Activated naive CD4-positive, alpha-beta T cell treated with anti-CD3 and anti-CD28 coated beads, Interleukin-2, amount 10 ng/mL, durations not matched to agents 7 days and 5 days (primary cell): ENCODE measurements around the gene SLC4A8.
"Not testable (repeated sequence)": the region's sequence is repeated elsewhere in the genome, so short reads cannot be mapped to it uniquely, and the experiment has no call there.

Source experiments
- CTCF ChIA-PET: fragments of 350-600 bp; sonication (Branson Sonifier 250); formaldehyde crosslinking; loops from one replicate; lab custom pipeline; 2021; ENCODE audit warnings: antibody characterized with exemption; lab: Charles Lee
- DNase-seq: peaks from one replicate; pipeline ENCODE4 v3.0.0-alpha.2; 2020
- H3K27ac Mint-ChIP-seq: one replicate; pipeline ENCODE4 v1.8.0; 2021; ENCODE audit warnings: mild to moderate bottlenecking, moderate library complexity, mixed read lengths
- H3K27me3 Mint-ChIP-seq: one replicate; pipeline ENCODE4 v1.8.0; 2021; ENCODE audit warnings: mild to moderate bottlenecking, mixed read lengths
- H3K36me3 Mint-ChIP-seq: one replicate; pipeline ENCODE4 v1.8.0; 2021; ENCODE audit warnings: mixed read lengths
- H3K4me1 Mint-ChIP-seq: one replicate; pipeline ENCODE4 v1.8.0; 2021; ENCODE audit warnings: mixed read lengths
- H3K4me3 Mint-ChIP-seq: one replicate; pipeline ENCODE4 v1.8.0; 2021; ENCODE audit warnings: mild to moderate bottlenecking, moderate library complexity, mixed read lengths
- H3K9me3 Mint-ChIP-seq: one replicate; pipeline ENCODE4 v1.8.0; 2021; ENCODE audit warnings: mixed read lengths

SLC4A8 gene

DNA sequence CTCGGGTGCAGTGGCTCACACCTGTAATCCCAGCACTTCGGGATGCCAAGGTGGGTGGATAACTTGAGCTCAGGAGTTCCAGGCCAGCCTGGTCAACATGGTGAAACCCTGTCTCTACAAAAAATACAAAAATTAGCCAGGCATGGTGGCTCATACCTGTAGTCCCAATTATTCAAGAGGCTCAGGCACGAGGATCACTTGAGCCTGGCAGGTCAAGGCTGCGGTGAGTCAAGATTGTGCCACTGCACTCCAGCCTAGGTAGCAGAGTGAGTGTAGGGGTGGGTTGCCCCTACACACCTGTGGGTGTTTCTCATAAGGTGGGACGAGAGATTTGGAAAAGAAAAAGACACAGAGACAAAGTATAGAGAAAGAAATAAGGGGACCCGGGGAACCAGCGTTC is 29.4 kb downstream of the SLC4A8 start:
- not testable (repeated sequence) for H3K9me3 Mint-ChIP-seq, H3K4me3 Mint-ChIP-seq, H3K27ac Mint-ChIP-seq, H3K27me3 Mint-ChIP-seq, DNase-seq, H3K4me1 Mint-ChIP-seq
- H3K36me3 Mint-ChIP-seq = peaks cover 17% of the 10 kb centered on the region
- CTCF ChIA-PET = interaction anchor here (0.7 kb wide), 1 partner anchor 1098 kb away, joined by 3 read pairs; no protein-coding TSS in a partner anchor

GRCh38 chr12:51455050-51455449 is 30.4 kb downstream of the SLC4A8 start:
- DNase-seq, CTCF ChIA-PET, H3K27me3 Mint-ChIP-seq, H3K9me3 Mint-ChIP-seq, H3K27ac Mint-ChIP-seq, H3K4me3 Mint-ChIP-seq, H3K4me1 Mint-ChIP-seq: not testable (repeated sequence)
- H3K36me3 Mint-ChIP-seq = peaks cover 19% of the 10 kb centered on the region

GRCh38 chr12:51458635-51459034 is 34.0 kb downstream of the SLC4A8 start:
- CTCF ChIA-PET = interaction anchor here (1.2 kb wide), 2 partner anchors 9 to 35 kb away, joined by 3 to 4 read pairs; partner anchors contain the start of gene SLC4A8
- DNase-seq = no peak
- Mint-ChIP-seq H3K4me1 (no peaks in the 10 kb centered on the region), H3K4me3 (no peak overlapping the region), H3K27me3 (no peaks in the 10 kb centered on the region), H3K9me3 (no peaks in the 10 kb centered on the region), H3K27ac (no peak overlapping the region), H3K36me3 (peaks cover 23% of the 10 kb centered on the region)

- CTCF ChIA-PET = no interaction called here
- Mint-ChIP-seq H3K27ac (no peak overlapping the region), H3K4me1 (no peaks in the 10 kb centered on the region), H3K9me3 (no peaks in the 10 kb centered on the region), H3K27me3 (no peaks in the 10 kb centered on the region), H3K4me3 (no peak overlapping the region), H3K36me3 (peaks cover 29% of the 10 kb centered on the region)
- no peak for DNase-seq
Measured at GRCh38 chr12:51460519-51460918, 35.9 kb downstream of the SLC4A8 start.

DNA sequence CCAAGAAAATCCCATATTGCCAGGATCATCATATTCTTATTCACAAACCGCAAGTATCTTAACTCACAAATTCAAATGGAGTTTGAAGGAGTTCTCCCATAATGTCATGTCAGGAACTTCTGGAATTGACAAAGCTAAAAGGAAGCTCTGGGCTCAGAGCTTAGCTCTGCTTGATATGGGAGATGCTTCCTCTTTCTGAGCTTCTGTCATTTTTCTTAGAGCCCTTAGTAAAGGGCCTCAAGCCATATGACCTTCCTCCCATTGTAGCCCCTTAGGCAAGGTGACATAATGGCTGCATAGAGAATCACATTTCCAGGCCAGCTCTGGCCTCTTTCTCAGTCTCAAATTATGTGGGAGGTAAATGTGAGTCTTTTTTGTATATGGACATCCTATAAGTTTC is 40.9 kb downstream of the SLC4A8 start:
- Mint-ChIP-seq H3K4me1 (no peaks in the 10 kb centered on the region), H3K9me3 (no peaks in the 10 kb centered on the region), H3K27me3 (no peaks in the 10 kb centered on the region), H3K36me3 (peaks cover 23% of the 10 kb centered on the region), H3K27ac (no peak overlapping the region), H3K4me3 (no peak overlapping the region)
- CTCF ChIA-PET = no interaction called here
- DNase-seq = no peak

DNA sequence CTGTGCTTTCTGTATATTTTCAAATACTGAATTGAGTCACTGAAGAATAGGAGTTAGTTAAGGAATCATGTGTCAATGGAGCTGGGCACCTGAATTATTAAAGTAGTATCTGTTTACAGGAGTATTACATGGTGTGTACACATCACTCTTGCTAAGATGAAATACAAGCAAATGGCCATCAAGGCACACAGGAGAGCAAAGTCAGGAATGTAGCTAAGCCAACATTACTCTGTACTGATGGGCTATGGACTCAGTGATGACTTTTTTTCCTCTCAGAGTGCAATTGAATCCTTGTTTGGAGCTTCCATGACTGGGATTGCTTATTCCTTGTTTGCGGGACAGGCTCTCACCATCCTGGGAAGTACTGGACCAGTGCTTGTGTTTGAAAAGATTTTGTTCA is 45.5 kb downstream of the SLC4A8 start:
- no peaks in the 10 kb centered on the region for H3K27me3 Mint-ChIP-seq
- H3K9me3 Mint-ChIP-seq = no peaks in the 10 kb centered on the region
- CTCF ChIA-PET = interaction anchor here (1.2 kb wide), 2 partner anchors 11 to 62 kb away, joined by 3 to 6 read pairs; no protein-coding TSS in a partner anchor
- no peaks in the 10 kb centered on the region for H3K4me1 Mint-ChIP-seq
- DNase-seq = no peak
- no peak overlapping the region for H3K27ac Mint-ChIP-seq
- no peak overlapping the region for H3K4me3 Mint-ChIP-seq
- H3K36me3 Mint-ChIP-seq = peaks cover 30% of the 10 kb centered on the region

DNA sequence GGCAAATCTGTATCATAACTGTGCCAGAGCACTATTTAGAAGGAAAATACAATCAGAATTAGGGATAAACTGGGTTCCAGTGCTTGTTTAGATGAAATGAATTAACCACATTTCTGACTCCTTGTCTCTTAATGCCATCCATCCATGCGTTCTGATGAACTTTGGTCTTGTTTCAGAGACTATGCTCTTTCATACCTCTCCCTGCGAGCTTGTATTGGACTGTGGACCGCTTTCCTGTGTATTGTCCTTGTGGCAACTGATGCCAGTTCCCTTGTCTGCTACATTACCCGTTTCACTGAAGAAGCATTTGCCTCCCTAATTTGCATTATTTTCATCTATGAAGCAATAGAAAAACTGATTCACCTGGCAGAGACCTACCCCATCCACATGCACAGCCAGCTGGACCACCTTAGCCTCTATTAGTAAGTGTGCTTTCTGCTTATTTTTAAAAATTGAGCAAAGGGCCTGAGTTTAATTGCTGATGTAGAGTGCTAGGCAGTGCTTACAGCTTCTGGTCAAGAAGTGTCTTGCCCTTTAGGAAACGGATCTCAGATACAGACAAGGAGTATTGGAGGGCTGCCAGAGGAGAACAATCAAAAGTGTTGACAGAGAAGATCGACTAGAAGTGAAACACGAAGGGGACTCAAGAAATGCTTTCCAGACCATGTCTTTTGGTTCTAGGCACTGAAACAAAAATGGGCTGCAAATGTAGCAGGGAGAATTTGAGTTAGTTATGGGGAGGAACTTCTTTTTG is 46.7 kb downstream of the SLC4A8 start:
- no peaks in the 10 kb centered on the region for H3K9me3 Mint-ChIP-seq

DNA sequence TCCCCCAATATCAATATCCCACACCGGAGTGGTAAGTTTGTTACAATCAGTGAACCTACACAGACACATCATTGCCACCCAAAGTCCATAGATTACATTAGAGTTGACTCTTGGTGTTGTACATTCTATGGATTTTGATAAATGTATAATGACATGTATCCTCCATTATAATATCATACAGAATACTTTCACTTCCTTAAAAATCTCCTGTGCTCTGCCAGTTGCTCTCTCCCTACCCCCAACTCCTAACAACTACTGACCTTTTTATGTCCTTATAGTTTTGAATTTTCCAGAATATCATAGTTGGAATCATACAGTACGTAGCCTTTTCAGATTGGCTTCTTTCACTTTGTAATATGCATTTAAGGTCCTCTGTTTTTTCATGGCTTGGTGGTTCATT is 48.4 kb downstream of the SLC4A8 start:
- Mint-ChIP-seq H3K4me1 (no peaks in the 10 kb centered on the region), H3K36me3 (peaks cover 35% of the 10 kb centered on the region), H3K4me3 (no peak overlapping the region), H3K9me3 (no peaks in the 10 kb centered on the region), H3K27me3 (no peaks in the 10 kb centered on the region), H3K27ac (no peak overlapping the region)
- CTCF ChIA-PET = no interaction called here
- no peak for DNase-seq

More for the DNA sequence above, 46.7 kb downstream of the SLC4A8 start:
- CTCF ChIA-PET = interaction anchor here (1.0 to 1.2 kb wide), 2 partner anchors 11 to 61 kb away, joined by 3 to 6 read pairs; no protein-coding TSS in a partner anchor
- Mint-ChIP-seq H3K27me3 (no peaks in the 10 kb centered on the region), H3K27ac (no peak overlapping the region), H3K4me1 (no peaks in the 10 kb centered on the region), H3K36me3 (peaks cover 37% of the 10 kb centered on the region), H3K4me3 (no peak overlapping the region)
- no peak for DNase-seq

DNA sequence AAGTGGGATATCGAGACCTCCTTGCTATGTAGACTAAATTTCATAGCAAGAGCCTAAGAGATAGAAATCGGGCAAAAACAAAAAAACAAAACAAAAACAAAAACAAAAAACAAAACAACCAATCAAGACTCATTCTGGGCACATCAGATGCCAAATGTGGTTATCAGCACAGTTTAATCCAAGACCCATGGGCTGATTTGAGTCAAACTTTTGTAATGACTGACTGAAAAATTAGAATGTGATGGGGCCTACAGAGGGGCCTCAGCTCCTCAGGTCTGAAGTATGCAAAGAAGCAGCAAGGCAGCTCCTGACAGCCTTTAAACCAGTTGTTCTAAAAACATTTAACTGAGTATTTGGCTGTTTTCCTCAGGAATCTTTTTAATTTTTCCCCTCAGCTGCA is 49.3 kb downstream of the SLC4A8 start:
- H3K36me3 Mint-ChIP-seq = peaks cover 32% of the 10 kb centered on the region
- no peaks in the 10 kb centered on the region for H3K4me1 Mint-ChIP-seq
- H3K4me3 Mint-ChIP-seq = no peak overlapping the region
- CTCF ChIA-PET = no interaction called here
- DNase-seq = no peak
- H3K9me3 Mint-ChIP-seq = no peaks in the 10 kb centered on the region
- no peaks in the 10 kb centered on the region for H3K27me3 Mint-ChIP-seq
- no peak overlapping the region for H3K27ac Mint-ChIP-seq

GRCh38 chr12:51475543-51475942 is 50.9 kb downstream of the SLC4A8 start:
- CTCF ChIA-PET = no interaction called here
- DNase-seq = no peak
- Mint-ChIP-seq H3K4me3 (no peak overlapping the region), H3K36me3 (peaks cover 34% of the 10 kb centered on the region), H3K9me3 (no peaks in the 10 kb centered on the region), H3K4me1 (peaks cover 6% of the 10 kb centered on the region), H3K27ac (no peak overlapping the region), H3K27me3 (no peaks in the 10 kb centered on the region)

DNA sequence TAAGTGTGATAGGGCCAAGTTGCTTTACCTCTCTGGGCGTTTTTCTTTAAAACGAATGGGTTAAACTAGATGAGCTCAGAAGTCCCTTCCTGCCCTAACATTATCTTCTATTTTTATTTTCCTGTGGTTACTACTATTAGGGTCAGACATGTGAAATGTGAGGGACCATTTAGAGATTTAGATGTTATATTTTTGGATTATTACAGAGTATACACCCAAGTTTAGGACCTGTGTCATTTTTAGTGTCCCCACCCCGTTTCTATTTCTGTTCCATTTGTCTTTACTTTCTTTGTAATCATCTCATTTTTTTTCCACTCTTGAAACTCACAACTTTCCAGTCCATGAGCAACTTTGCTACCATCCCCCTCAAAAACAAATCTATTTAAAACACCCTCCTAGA is 56.3 kb downstream of the SLC4A8 start:
- Mint-ChIP-seq H3K27me3 (no peaks in the 10 kb centered on the region), H3K4me3 (no peak overlapping the region), H3K27ac (peak overlapping the region; percentile 67), H3K4me1 (peaks cover 53% of the 10 kb centered on the region), H3K36me3 (peaks cover 22% of the 10 kb centered on the region), H3K9me3 (peaks cover 4% of the 10 kb centered on the region)
- CTCF ChIA-PET = interaction anchor here (1.0 to 3.4 kb wide), 2 partner anchors 51 to 57 kb away, joined by 3 to 12 read pairs; partner anchors contain the start of gene SLC4A8
- no peak for DNase-seq

GRCh38 chr12:51482929-51483697 is 58.5 kb downstream of the SLC4A8 start:
- H3K36me3 Mint-ChIP-seq = peaks cover 29% of the 10 kb centered on the region
- DNase-seq = peak; percentile 70
- peak overlapping the region; percentile 32 for H3K4me3 Mint-ChIP-seq
- peaks cover 53% of the 10 kb centered on the region for H3K4me1 Mint-ChIP-seq
- H3K9me3 Mint-ChIP-seq = peaks cover 4% of the 10 kb centered on the region
- H3K27me3 Mint-ChIP-seq = no peaks in the 10 kb centered on the region
- CTCF ChIA-PET = interaction anchor here (0.9 to 3.4 kb wide), 7 partner anchors 12 to 330 kb away, joined by 3 to 12 read pairs (median 3); no protein-coding TSS in a partner anchor
- H3K27ac Mint-ChIP-seq = peak overlapping the region; percentile 90

- CTCF ChIA-PET = interaction anchor here (1.2 kb wide), 1 partner anchor 46 kb away, joined by 3 read pairs; no protein-coding TSS in a partner anchor
- Mint-ChIP-seq H3K9me3 (peaks cover 4% of the 10 kb centered on the region), H3K27me3 (no peaks in the 10 kb centered on the region), H3K4me1 (peaks cover 53% of the 10 kb centered on the region), H3K36me3 (peaks cover 31% of the 10 kb centered on the region), H3K27ac (peak overlapping the region; percentile 90), H3K4me3 (peak overlapping the region; percentile 37)
- no peak for DNase-seq
Measured at GRCh38 chr12:51484119-51484518, 59.5 kb downstream of the SLC4A8 start.

DNA sequence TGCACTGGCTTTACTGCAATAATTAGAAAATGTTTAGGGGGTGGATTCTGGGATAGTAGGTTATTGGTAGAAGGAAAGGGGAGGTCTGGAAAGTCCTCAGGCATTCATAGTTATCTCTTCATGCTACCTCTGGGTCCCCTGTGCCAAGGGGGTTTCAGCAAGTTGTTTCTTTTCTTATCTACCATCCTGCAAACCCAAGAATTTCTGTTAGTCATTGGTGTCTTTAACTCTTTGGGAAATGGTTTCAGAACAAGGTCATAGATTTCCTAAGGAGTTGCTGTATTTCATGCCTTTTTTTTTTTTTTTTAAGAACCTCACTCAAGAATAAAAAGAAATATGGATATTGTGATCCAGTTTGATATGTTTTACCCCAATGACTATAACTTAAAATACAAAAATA is 63.6 kb downstream of the SLC4A8 start:
- CTCF ChIA-PET = interaction anchor here (0.7 kb wide), 1 partner anchor 44 kb away, joined by 3 read pairs; no protein-coding TSS in a partner anchor
- peaks cover 28% of the 10 kb centered on the region for H3K36me3 Mint-ChIP-seq
- H3K9me3 Mint-ChIP-seq = peaks cover 4% of the 10 kb centered on the region
- no peak for DNase-seq
- H3K4me1 Mint-ChIP-seq = peaks cover 21% of the 10 kb centered on the region
- no peak overlapping the region for H3K27ac Mint-ChIP-seq
- peaks cover 6% of the 10 kb centered on the region for H3K27me3 Mint-ChIP-seq
- no peak overlapping the region for H3K4me3 Mint-ChIP-seq
